Hippocampal formation (tissue), 2 donors: ENCODE measurements around the gene CDH23.

Source experiments
- DNase-seq, 2 donors: peaks; one replicate each; lab custom pipeline; 2025; lab: John Stamatoyannopoulos, UW

CDH23 gene

GRCh38 chr10:71564194-71564820 is 167.6 kb downstream of the CDH23 start:
- DNase-seq: no peak

GRCh38 chr10:71565284-71566000 is 168.7 kb downstream of the CDH23 start:
- DNase-seq: no peak

- DNase-seq: no peak
Measured at GRCh38 chr10:71567006-71567405, 170.3 kb downstream of the CDH23 start.

- DNase-seq: no peak
Measured at GRCh38 chr10:71568896-71569492, 172.3 kb downstream of the CDH23 start.

- DNase-seq: peak; percentile 18 to 64
Measured at GRCh38 chr10:71569775-71570588, 173.3 kb downstream of the CDH23 start.

GRCh38 chr10:71571460-71572175 is 174.9 kb downstream of the CDH23 start:
- no peak for DNase-seq

GRCh38 chr10:71572962-71573361 is 176.2 kb downstream of the CDH23 start:
- DNase-seq: no peak

- no peak for DNase-seq
Measured at GRCh38 chr10:71573562-71574518, 177.1 kb downstream of the CDH23 start.

- no peak for DNase-seq
Measured at GRCh38 chr10:71575451-71575850, 178.7 kb downstream of the CDH23 start.

GRCh38 chr10:71575934-71576801 is 179.4 kb downstream of the CDH23 start:
- no peak for DNase-seq

- DNase-seq: no peak
Measured at GRCh38 chr10:71576842-71577241, 180.1 kb downstream of the CDH23 start.

- no peak for DNase-seq
Measured at GRCh38 chr10:71577345-71577744, 180.6 kb downstream of the CDH23 start.

GRCh38 chr10:71578069-71578468 is 181.3 kb downstream of the CDH23 start:
- no peak for DNase-seq

- DNase-seq: no peak
Measured at GRCh38 chr10:71579668-71580067, 182.9 kb downstream of the CDH23 start.

GRCh38 chr10:71580415-71580814 is 183.7 kb downstream of the CDH23 start:
- no peak for DNase-seq

- no peak for DNase-seq
Measured at GRCh38 chr10:71580926-71581325, 184.2 kb downstream of the CDH23 start.

- peak; percentile 72 to 91 for DNase-seq
Measured at GRCh38 chr10:71581376-71581775, 184.7 kb downstream of the CDH23 start.

- peak; percentile 17 to 41 for DNase-seq
Measured at GRCh38 chr10:71582019-71582418, 185.3 kb downstream of the CDH23 start.
